HG02884 (cell line): ENCODE measurements around the gene AKAP6.
"Not testable (repeated sequence)": the region's sequence is repeated elsewhere in the genome, so short reads cannot be mapped to it uniquely, and the experiment has no call there.

Source experiments
- ATAC-seq: cut with Tn5 transposase; IDR thresholded peaks from one replicate; pipeline ENCODE4 v1.9.1; 2021; ENCODE audit warnings: mild to moderate bottlenecking, moderate library complexity; ENCODE audit not compliant: unreplicated experiment

Gene AKAP6

GRCh38 chr14:32576088-32576795 lies 247.1 kb downstream of the AKAP6 start:
- ATAC-seq: peak; percentile 40

GRCh38 chr14:32576977-32577376 lies 247.9 kb downstream of the AKAP6 start:
- ATAC-seq: no peak

GRCh38 chr14:32578181-32578580 lies 249.1 kb downstream of the AKAP6 start:
- ATAC-seq: peak; percentile 97

GRCh38 chr14:32583427-32583826 lies 254.3 kb downstream of the AKAP6 start:
- ATAC-seq: not testable (repeated sequence)

- no peak for ATAC-seq
These were observed 255.0 kb downstream of the AKAP6 start for GRCh38 chr14:32584079-32584478.

GRCh38 chr14:32587461-32587860 lies 258.4 kb downstream of the AKAP6 start:
- no peak for ATAC-seq

- peak; percentile 50 for ATAC-seq
These were observed 259.6 kb downstream of the AKAP6 start for GRCh38 chr14:32588448-32589320.

GRCh38 chr14:32590157-32590556 lies 261.1 kb downstream of the AKAP6 start:
- ATAC-seq: no peak

GRCh38 chr14:32593290-32593942 lies 264.3 kb downstream of the AKAP6 start:
- no peak for ATAC-seq

GRCh38 chr14:32594766-32595165 lies 265.7 kb downstream of the AKAP6 start:
- ATAC-seq: no peak

GRCh38 chr14:32595497-32595896 lies 266.4 kb downstream of the AKAP6 start:
- no peak for ATAC-seq

GRCh38 chr14:32596390-32596789 lies 267.3 kb downstream of the AKAP6 start:
- no peak for ATAC-seq

GRCh38 chr14:32597771-32598170 lies 268.7 kb downstream of the AKAP6 start:
- no peak for ATAC-seq

GRCh38 chr14:32601069-32601468 lies 272.0 kb downstream of the AKAP6 start:
- ATAC-seq: no peak

- ATAC-seq: no peak
These were observed 272.8 kb downstream of the AKAP6 start for GRCh38 chr14:32601906-32602305.

- no peak for ATAC-seq
These were observed 273.6 kb downstream of the AKAP6 start for GRCh38 chr14:32602699-32603098.

GRCh38 chr14:32603992-32604565 lies 275.0 kb downstream of the AKAP6 start:
- ATAC-seq: peak; percentile 80

GRCh38 chr14:32606301-32606700 lies 277.2 kb downstream of the AKAP6 start:
- ATAC-seq: no peak

GRCh38 chr14:32607399-32607798 lies 278.3 kb downstream of the AKAP6 start:
- ATAC-seq: no peak

- ATAC-seq: no peak
These were observed 279.8 kb downstream of the AKAP6 start for GRCh38 chr14:32608857-32609256.

- ATAC-seq: no peak
These were observed 280.3 kb downstream of the AKAP6 start for GRCh38 chr14:32609388-32609787.
